ENCODE data around the gene C14orf132.

C14orf132 gene

GRCh38 chr14:96122496-96122895 lies 83.3 kb downstream of the C14orf132 start:
- DNase-seq: no peak

- no peak for DNase-seq
Measured at GRCh38 chr14:96125536-96125935, 86.4 kb downstream of the C14orf132 start.

GRCh38 chr14:96126339-96126782 lies 87.2 kb downstream of the C14orf132 start:
- peak; percentile 5 for DNase-seq

- DNase-seq: no peak
Measured at GRCh38 chr14:96126783-96127271, 87.7 kb downstream of the C14orf132 start.

GRCh38 chr14:96129128-96129736 lies 90.1 kb downstream of the C14orf132 start:
- DNase-seq: no peak

- no peak for DNase-seq
Measured at GRCh38 chr14:96130391-96130790, 91.2 kb downstream of the C14orf132 start.

- DNase-seq: no peak
Measured at GRCh38 chr14:96130854-96131253, 91.7 kb downstream of the C14orf132 start.

GRCh38 chr14:96131836-96132235 lies 92.7 kb downstream of the C14orf132 start:
- no peak for DNase-seq

GRCh38 chr14:96134508-96134907 lies 95.3 kb downstream of the C14orf132 start:
- DNase-seq: no peak

- no peak for DNase-seq
Measured at GRCh38 chr14:96135285-96135684, 96.1 kb downstream of the C14orf132 start.

GRCh38 chr14:96136371-96137005 lies 97.3 kb downstream of the C14orf132 start:
- no peak for DNase-seq

- DNase-seq: no peak
Measured at GRCh38 chr14:96138241-96138640, 99.1 kb downstream of the C14orf132 start.

GRCh38 chr14:96139169-96139568 lies 100.0 kb downstream of the C14orf132 start:
- no peak for DNase-seq

GRCh38 chr14:96139879-96140278 lies 100.7 kb downstream of the C14orf132 start:
- no peak for DNase-seq

GRCh38 chr14:96140952-96141351 lies 101.8 kb downstream of the C14orf132 start:
- no peak for DNase-seq
